CD14-positive monocyte (primary cell): ENCODE measurements around the gene FOXO6. TPM values are rescaled to one million over a fixed set of nuclear protein-coding genes. Genes with fewer than 3 reads are reported as not detected.
A peak's percentile ranks its signal among the peaks of the same experiment; 100 is the strongest.

Experiments used
- DNase-seq, 3 donors: peaks; one replicate each; pipeline ENCODE4 v3.0.0-alpha.2; 2011 to 2022
- H2AFZ ChIP-seq: 2 replicates; pipeline ENCODE4 v1.6.0; 2012; ENCODE audit warnings: mild to moderate bottlenecking, low read depth, low read length, inconsistent platforms; ENCODE audit not compliant: insufficient read depth, poor library complexity, severe bottlenecking
- H3K27ac ChIP-seq, 2 donors: 1 replicate in 1 of 2; 2 replicates in 1 of 2; pipeline ENCODE4 v1.5.1; 2012 to 2013; ENCODE audit warnings: low read length in 2 of 2, control low read depth in 1 of 2, inconsistent platforms in 1 of 2, low read depth in 1 of 2, mild to moderate bottlenecking in 1 of 2
- H3K27me3 ChIP-seq, 2 donors: one replicate each; pipeline versions ENCODE4 v1.6.0 to v1.6.1; 2011 to 2013; ENCODE audit warnings: low read length in 2 of 2; ENCODE audit not compliant: control insufficient read depth in 2 of 2, insufficient read depth in 2 of 2
- H3K36me3 ChIP-seq, 2 donors: replicated peaks in 1 of 2; 1 replicate in 1 of 2; 2 replicates in 1 of 2; pipeline versions ENCODE4 v1.5.1 to v1.6.1; 2012 to 2013; ENCODE audit warnings: low read length in 2 of 2, control low read depth in 1 of 2, inconsistent platforms in 1 of 2, mild to moderate bottlenecking in 1 of 2; ENCODE audit not compliant: insufficient read depth in 2 of 2, control insufficient read depth in 1 of 2
- H3K4me1 ChIP-seq, 2 donors: 1 replicate in 1 of 2; 2 replicates in 1 of 2; pipeline versions ENCODE4 v1.5.1 to v1.6.1; 2012 to 2013; ENCODE audit warnings: low read length in 2 of 2, control low read depth in 1 of 2, inconsistent platforms in 1 of 2, mild to moderate bottlenecking in 1 of 2, moderate library complexity in 1 of 2; ENCODE audit not compliant: insufficient read depth in 2 of 2, control insufficient read depth in 1 of 2
- H3K4me2 ChIP-seq: replicated peaks from 2 replicates; pipeline ENCODE3; 2012; ENCODE audit warnings: low read length, moderate library complexity, mild to moderate bottlenecking; ENCODE audit not compliant: poor library complexity, severe bottlenecking; ENCODE audit errors: extremely low read depth
- H3K4me3 ChIP-seq, 3 experiments: fragments of 200-600 bp in 1 of 3; sonication (generic) in 1 of 3; replicated peaks in 1 of 3; 1 replicate in 2 of 3; 2 replicates in 1 of 3; pipeline ENCODE4 v1.5.1; 2011 to 2013; ENCODE audit warnings: low read length in 3 of 3, mild to moderate bottlenecking in 3 of 3, control low read depth in 2 of 3, low read depth in 2 of 3, inconsistent platforms in 1 of 3, moderate library complexity in 1 of 3
- H3K79me2 ChIP-seq: 2 replicates; pipeline ENCODE4 v1.6.0; 2012; ENCODE audit warnings: mild to moderate bottlenecking, control low read depth, inconsistent platforms, low read length, moderate library complexity; ENCODE audit not compliant: insufficient read depth
- H3K9ac ChIP-seq: 2 replicates; pipeline ENCODE4 v1.6.0; 2017; ENCODE audit warnings: low read length, mild to moderate bottlenecking; ENCODE audit not compliant: insufficient read depth, poor library complexity, severe bottlenecking
- H3K9me3 ChIP-seq, 2 donors: replicated peaks in 1 of 2; 1 replicate in 1 of 2; 2 replicates in 1 of 2; pipeline versions ENCODE4 v1.5.1 to v1.6.1; 2012 to 2013; ENCODE audit warnings: low read length in 2 of 2, control low read depth in 1 of 2; ENCODE audit not compliant: control insufficient read depth in 1 of 2, insufficient read depth in 1 of 2
- H4K20me1 ChIP-seq: 2 replicates; pipeline ENCODE4 v1.6.0; 2012; ENCODE audit warnings: mild to moderate bottlenecking, low read length, control low read depth, moderate library complexity; ENCODE audit not compliant: insufficient read depth
- H3K27ac Mint-ChIP-seq, 7 donors: one replicate each; pipeline ENCODE4 v1.8.0; 2020; ENCODE audit warnings: mild to moderate bottlenecking in 7 of 7, mixed read lengths in 7 of 7, moderate library complexity in 6 of 7, inconsistent platforms in 2 of 7
- H3K27me3 Mint-ChIP-seq, 3 donors: one replicate each; pipeline ENCODE4 v1.8.0; 2021 to 2022; ENCODE audit warnings: low read depth in 3 of 3, mild to moderate bottlenecking in 3 of 3, mixed read lengths in 3 of 3, moderate library complexity in 3 of 3, inconsistent platforms in 1 of 3
- H3K36me3 Mint-ChIP-seq, 2 donors: one replicate each; pipeline ENCODE4 v1.8.0; 2020; ENCODE audit warnings: mixed read lengths in 2 of 2, inconsistent platforms in 1 of 2, mild to moderate bottlenecking in 1 of 2
- H3K4me1 Mint-ChIP-seq: one replicate; pipeline ENCODE4 v1.8.0; 2020; ENCODE audit warnings: mild to moderate bottlenecking, mixed read lengths
- H3K4me3 Mint-ChIP-seq, 2 donors: one replicate each; pipeline ENCODE4 v1.8.0; 2020; ENCODE audit warnings: mild to moderate bottlenecking in 2 of 2, mixed read lengths in 2 of 2, moderate library complexity in 1 of 2
- H3K9me3 Mint-ChIP-seq, 7 donors: one replicate each; pipeline ENCODE4 v1.8.0; 2020 to 2022; ENCODE audit warnings: mixed read lengths in 7 of 7, mild to moderate bottlenecking in 6 of 7, moderate library complexity in 6 of 7, inconsistent platforms in 2 of 7
- WGBS: methylation state at CpG from one replicate; pipeline ENCODE4 v1.1.5; 2013; ENCODE audit warnings: missing lambda C conversion rate; ENCODE audit not compliant: insufficient coverage; 5-methylcytosine and 5-hydroxymethylcytosine counted together
- intact Hi-C, 2 donors: fragments of 100-400 bp; cut with micrococcal nuclease; formaldehyde crosslinking; loops; one replicate each; pipeline versions ENCODE4 v1.15.0 to v1.15.1; 2023
- polyA plus RNA-seq, 3 donors: library from polyadenylated mRNA; depleted of rRNA in 1 of 3; unstranded in 2 of 3; stranded (reverse) in 1 of 3; fragments of 300-500 nt in 2 of 3; fragments of >200 nt in 1 of 3; fragmentation: Illumina TruSeq in 2 of 3; gene quantifications; 1 replicate in 2 of 3; 2 replicates in 1 of 3; pipeline ENCODE4 v1.2.3, GENCODE V29; 2012 to 2021
- TF ChIP-seq, protein P1 (sequence below): fragments of 200-600 bp; IDR thresholded peaks from one replicate; pipeline ENCODE4 v1.8.0; 2022; ENCODE audit warnings: antibody characterized with exemption, mild to moderate bottlenecking

Gene FOXO6
- polyA plus RNA-seq, 3 donors: 0.05 TPM; not detected in 2

DNA sequence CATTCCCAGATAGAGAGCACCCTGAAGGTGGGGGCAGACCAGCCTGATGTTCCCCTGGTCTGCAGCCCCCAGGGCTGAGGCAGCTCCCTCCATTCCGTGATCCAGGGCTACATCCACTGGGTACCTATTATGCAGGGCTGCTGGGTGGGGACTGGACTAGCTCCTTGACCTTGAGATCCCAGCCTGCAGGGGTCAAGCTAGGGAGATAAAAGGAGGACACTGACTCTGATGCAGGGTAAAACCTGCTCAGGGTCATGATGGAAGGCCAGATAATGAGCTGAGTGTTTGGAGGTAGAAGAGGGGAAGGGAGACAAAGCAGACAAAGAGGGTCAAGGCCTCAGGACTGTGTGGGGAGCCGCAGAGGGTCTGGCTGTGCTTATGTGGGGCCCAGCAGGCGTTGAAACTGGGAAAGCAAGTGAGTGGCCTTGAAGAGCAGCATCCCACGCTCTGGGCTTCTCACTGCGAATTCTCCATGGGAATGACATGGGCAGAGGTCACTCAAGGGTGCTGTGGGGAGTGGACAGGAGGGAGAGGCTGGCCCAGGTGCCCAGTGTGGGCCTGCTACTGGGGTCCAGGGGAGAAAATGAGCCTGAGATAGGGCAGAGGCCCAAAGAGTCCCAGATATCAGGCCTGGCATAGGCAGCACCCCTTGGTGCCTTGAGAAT, 9.7 kb downstream of the FOXO6 start:
- WGBS: 94% methylated on average over 5 of the region's 5 CpGs
- intact Hi-C loops: no loop called here
- Histone ChIP-seq H3K4me1 (peaks cover 17 to 26% of the 10 kb centered on the region in 2 donors), H3K4me2 (no peak overlapping the region), H3K9me3 (peaks cover 0 to 9% of the 10 kb centered on the region in 2 donors), H3K9ac (no peak overlapping the region), H3K27ac (no peak overlapping the region), H4K20me1 (no peaks in the 10 kb centered on the region), H3K4me3 (no peak overlapping the region), H3K36me3 (no peaks in the 10 kb centered on the region), H2AFZ (no peak overlapping the region), H3K79me2 (no peaks in the 10 kb centered on the region), H3K27me3 (peaks cover 15 to 24% of the 10 kb centered on the region in 2 donors)
- H3K4me1 Mint-ChIP-seq: peaks cover 13% of the 10 kb centered on the region
- no peaks in the 10 kb centered on the region for H3K36me3 Mint-ChIP-seq
- peaks cover 30 to 40% (median 30%) of the 10 kb centered on the region in 3 donors for H3K27me3 Mint-ChIP-seq
- TF ChIP-seq, protein P1, sequence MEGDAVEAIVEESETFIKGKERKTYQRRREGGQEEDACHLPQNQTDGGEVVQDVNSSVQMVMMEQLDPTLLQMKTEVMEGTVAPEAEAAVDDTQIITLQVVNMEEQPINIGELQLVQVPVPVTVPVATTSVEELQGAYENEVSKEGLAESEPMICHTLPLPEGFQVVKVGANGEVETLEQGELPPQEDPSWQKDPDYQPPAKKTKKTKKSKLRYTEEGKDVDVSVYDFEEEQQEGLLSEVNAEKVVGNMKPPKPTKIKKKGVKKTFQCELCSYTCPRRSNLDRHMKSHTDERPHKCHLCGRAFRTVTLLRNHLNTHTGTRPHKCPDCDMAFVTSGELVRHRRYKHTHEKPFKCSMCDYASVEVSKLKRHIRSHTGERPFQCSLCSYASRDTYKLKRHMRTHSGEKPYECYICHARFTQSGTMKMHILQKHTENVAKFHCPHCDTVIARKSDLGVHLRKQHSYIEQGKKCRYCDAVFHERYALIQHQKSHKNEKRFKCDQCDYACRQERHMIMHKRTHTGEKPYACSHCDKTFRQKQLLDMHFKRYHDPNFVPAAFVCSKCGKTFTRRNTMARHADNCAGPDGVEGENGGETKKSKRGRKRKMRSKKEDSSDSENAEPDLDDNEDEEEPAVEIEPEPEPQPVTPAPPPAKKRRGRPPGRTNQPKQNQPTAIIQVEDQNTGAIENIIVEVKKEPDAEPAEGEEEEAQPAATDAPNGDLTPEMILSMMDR: no peak
- H3K4me3 Mint-ChIP-seq: no peak overlapping the region
- H3K27ac Mint-ChIP-seq: no peak overlapping the region
- no peak for DNase-seq
- peaks cover 0 to 10% (median 0%) of the 10 kb centered on the region in 7 donors for H3K9me3 Mint-ChIP-seq

DNA sequence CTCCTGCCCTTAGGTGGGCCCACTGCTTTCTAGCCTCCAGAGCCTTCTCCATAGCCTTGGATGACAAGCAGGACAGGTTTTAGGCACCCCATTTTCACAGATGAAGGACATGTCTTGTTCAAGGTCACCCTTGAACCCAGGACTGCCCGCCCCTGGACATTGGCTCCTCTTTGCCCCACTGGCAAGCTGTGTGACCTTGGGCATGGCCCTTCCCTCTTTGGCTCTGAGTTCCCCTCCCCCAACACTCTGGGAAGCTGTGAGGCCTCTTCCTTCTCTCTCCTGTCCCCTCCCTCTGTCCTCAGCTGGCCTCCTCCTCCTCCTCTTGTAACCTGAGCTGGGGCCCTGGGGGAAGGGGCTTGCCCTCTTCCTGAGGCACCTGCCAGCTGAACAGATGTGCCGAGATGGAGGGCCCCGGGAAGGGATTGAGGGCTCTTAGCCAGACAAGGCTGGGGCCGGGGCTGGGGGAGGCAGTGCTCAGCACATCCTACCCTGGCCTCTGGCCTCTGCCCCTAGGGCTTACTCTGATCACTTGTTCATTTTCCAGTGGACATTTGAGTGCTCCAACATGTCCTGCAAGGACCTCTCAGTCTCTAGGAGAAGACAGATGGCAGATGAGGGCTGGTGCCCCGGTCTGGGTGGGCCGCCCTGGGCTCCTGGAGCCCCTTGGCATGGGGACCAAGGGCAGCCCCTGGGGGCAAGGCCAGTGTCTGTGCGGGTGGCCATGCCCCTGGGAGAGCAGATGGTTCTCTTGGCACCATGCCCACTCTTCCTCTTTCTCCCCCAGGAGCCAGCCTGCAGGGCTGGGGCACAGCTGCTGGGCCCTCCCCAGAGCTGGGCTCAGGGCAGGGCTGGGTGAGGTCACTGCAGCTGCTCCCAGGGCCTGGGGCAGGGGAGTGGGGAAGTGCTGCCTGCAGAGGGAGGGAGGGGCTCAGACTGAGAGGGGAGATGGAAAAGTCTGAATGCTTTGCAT, 10.7 kb downstream of the FOXO6 start:
- peak in 1 of 3 donors; percentile 41 for DNase-seq
- H3K4me2 ChIP-seq: no peak overlapping the region
- no peak overlapping the region for H2AFZ ChIP-seq
- intact Hi-C loops: no loop called here
- Mint-ChIP-seq H3K4me3 (no peak overlapping the region), H3K27me3 (peaks cover 22 to 33% (median 24%) of the 10 kb centered on the region in 3 donors), H3K36me3 (no peaks in the 10 kb centered on the region), H3K27ac (peak overlapping the region in 3 of 7 donors; percentile 27 to 39 (median 27)), H3K9me3 (peaks cover 0 to 7% (median 0%) of the 10 kb centered on the region in 7 donors), H3K4me1 (peaks cover 10% of the 10 kb centered on the region)
- H3K9me3 ChIP-seq: peaks cover 0 to 4% of the 10 kb centered on the region in 2 donors
- H3K9ac ChIP-seq: no peak overlapping the region
- 36% methylated on average over 6 of the region's 7 CpGs for WGBS
- H3K36me3 ChIP-seq: no peaks in the 10 kb centered on the region
- no peak overlapping the region for H3K27ac ChIP-seq
- H3K79me2 ChIP-seq: no peaks in the 10 kb centered on the region
- TF ChIP-seq, protein P1: no peak
- H4K20me1 ChIP-seq: no peaks in the 10 kb centered on the region
- peaks cover 9 to 16% of the 10 kb centered on the region in 2 donors for H3K4me1 ChIP-seq
- no peak overlapping the region for H3K4me3 ChIP-seq
- peaks cover 10 to 15% of the 10 kb centered on the region in 2 donors for H3K27me3 ChIP-seq
